Immature natural killer cell (primary cell): ENCODE measurements around the gene PLCH1. TPM values are rescaled to one million over a fixed set of nuclear protein-coding genes. Genes with fewer than 3 reads are reported as not detected.

Experiments
- DNase-seq, 3 donors: peaks; one replicate each; pipeline ENCODE4 v3.0.0; 2022; ENCODE audit warnings: mixed read lengths in 1 of 3
- H3K27ac Mint-ChIP-seq, 6 donors: one replicate each; pipeline ENCODE4 v1.8.0; 2020; ENCODE audit warnings: mixed read lengths in 6 of 6, mild to moderate bottlenecking in 5 of 6, inconsistent platforms in 4 of 6, moderate library complexity in 3 of 6
- H3K27me3 Mint-ChIP-seq, 3 donors: one replicate each; pipeline ENCODE4 v1.8.0; 2020 to 2021; ENCODE audit warnings: low read depth in 3 of 3, mild to moderate bottlenecking in 3 of 3, mixed read lengths in 3 of 3, moderate library complexity in 3 of 3, inconsistent platforms in 1 of 3
- H3K36me3 Mint-ChIP-seq, 3 donors: one replicate each; pipeline ENCODE4 v1.8.0; 2020; ENCODE audit warnings: mixed read lengths in 3 of 3, inconsistent platforms in 2 of 3, mild to moderate bottlenecking in 2 of 3
- H3K4me1 Mint-ChIP-seq, 2 donors: one replicate each; pipeline ENCODE4 v1.8.0; 2020; ENCODE audit warnings: inconsistent platforms in 2 of 2, mild to moderate bottlenecking in 2 of 2, mixed read lengths in 2 of 2, moderate library complexity in 1 of 2
- H3K4me3 Mint-ChIP-seq, 5 donors: one replicate each; pipeline ENCODE4 v1.8.0; 2020; ENCODE audit warnings: mild to moderate bottlenecking in 5 of 5, mixed read lengths in 5 of 5, inconsistent platforms in 3 of 5, moderate library complexity in 3 of 5
- H3K9me3 Mint-ChIP-seq, 6 donors: one replicate each; pipeline ENCODE4 v1.8.0; 2020; ENCODE audit warnings: mild to moderate bottlenecking in 6 of 6, mixed read lengths in 6 of 6, inconsistent platforms in 4 of 6, moderate library complexity in 3 of 6
- polyA plus RNA-seq, 3 donors: library from polyadenylated mRNA; unstranded; fragments of 300-500 nt; fragmentation: Illumina TruSeq; gene quantifications; one replicate each; pipeline ENCODE4 v1.2.3, GENCODE V29; 2021

The PLCH1 gene
- polyA plus RNA-seq, 3 donors from 2014 or later, result 0.11 TPM; not detected in 2

GRCh38 chr3:155757577-155757976 is 12.7 kb upstream of the PLCH1 start:
- Mint-ChIP-seq H3K4me1 (no peaks in the 10 kb centered on the region), H3K27me3 (peaks cover 0 to 2% (median 0%) of the 10 kb centered on the region in 3 donors), H3K4me3 (no peak overlapping the region), H3K9me3 (no peaks in the 10 kb centered on the region), H3K36me3 (peaks cover 5 to 10% (median 9%) of the 10 kb centered on the region in 3 donors), H3K27ac (no peak overlapping the region)
- DNase-seq, result no peak

- Mint-ChIP-seq H3K27me3 (peaks cover 0 to 2% (median 0%) of the 10 kb centered on the region in 3 donors), H3K9me3 (no peaks in the 10 kb centered on the region), H3K27ac (no peak overlapping the region), H3K4me3 (no peak overlapping the region), H3K4me1 (no peaks in the 10 kb centered on the region), H3K36me3 (no peaks in the 10 kb centered on the region)
- peak in 1 of 3 donors; percentile 4 for DNase-seq
Observed at GRCh38 chr3:155753038-155753639, 8.3 kb upstream of the PLCH1 start.

- H3K4me3 Mint-ChIP-seq, result no peak overlapping the region
- H3K27ac Mint-ChIP-seq, result no peak overlapping the region
- peaks cover 7 to 30% (median 10%) of the 10 kb centered on the region in 3 donors for H3K27me3 Mint-ChIP-seq
- no peaks in the 10 kb centered on the region for H3K36me3 Mint-ChIP-seq
- DNase-seq, result no peak
- H3K9me3 Mint-ChIP-seq, result no peaks in the 10 kb centered on the region
- peaks cover 15 to 25% of the 10 kb centered on the region in 2 donors for H3K4me1 Mint-ChIP-seq
Observed at GRCh38 chr3:155748611-155749365, 3.9 kb upstream of the PLCH1 start.

- peaks cover 18 to 28% of the 10 kb centered on the region in 2 donors for H3K4me1 Mint-ChIP-seq
Observed at GRCh38 chr3:155747946-155748290, 3.0 kb upstream of the PLCH1 start.

GRCh38 chr3:155747286-155747945 is 2.5 kb upstream of the PLCH1 start:
- no peaks in the 10 kb centered on the region for H3K9me3 Mint-ChIP-seq
- no peak overlapping the region for H3K27ac Mint-ChIP-seq
- no peaks in the 10 kb centered on the region for H3K36me3 Mint-ChIP-seq
- H3K4me3 Mint-ChIP-seq, result no peak overlapping the region
- peaks cover 18 to 28% of the 10 kb centered on the region in 2 donors for H3K4me1 Mint-ChIP-seq
- DNase-seq, result no peak
- peaks cover 7 to 40% (median 19%) of the 10 kb centered on the region in 3 donors for H3K27me3 Mint-ChIP-seq

More at GRCh38 chr3:155747946-155748290, 3.0 kb upstream of the PLCH1 start:
- DNase-seq, result no peak
- no peaks in the 10 kb centered on the region for H3K9me3 Mint-ChIP-seq
- H3K27me3 Mint-ChIP-seq, result peaks cover 7 to 35% (median 14%) of the 10 kb centered on the region in 3 donors
- H3K36me3 Mint-ChIP-seq, result no peaks in the 10 kb centered on the region
- no peak overlapping the region for H3K27ac Mint-ChIP-seq
- no peak overlapping the region for H3K4me3 Mint-ChIP-seq

GRCh38 chr3:155746703-155747102 is 1.8 kb upstream of the PLCH1 start:
- H3K36me3 Mint-ChIP-seq, result no peaks in the 10 kb centered on the region
- H3K4me1 Mint-ChIP-seq, result peaks cover 18 to 28% of the 10 kb centered on the region in 2 donors
- H3K27me3 Mint-ChIP-seq, result peaks cover 7 to 42% (median 19%) of the 10 kb centered on the region in 3 donors
- H3K9me3 Mint-ChIP-seq, result no peaks in the 10 kb centered on the region
- no peak for DNase-seq
- H3K27ac Mint-ChIP-seq, result no peak overlapping the region
- no peak overlapping the region for H3K4me3 Mint-ChIP-seq

- Mint-ChIP-seq H3K4me1 (peaks cover 18 to 28% of the 10 kb centered on the region in 2 donors), H3K36me3 (no peaks in the 10 kb centered on the region), H3K27ac (peak overlapping the region in 1 of 6 donors; percentile 23), H3K4me3 (peak overlapping the region; percentile 53 to 90 (median 85)), H3K27me3 (peaks cover 11 to 42% (median 19%) of the 10 kb centered on the region in 3 donors), H3K9me3 (no peaks in the 10 kb centered on the region)
- DNase-seq, result no peak
Observed at GRCh38 chr3:155745795-155746550, 1.1 kb upstream of the PLCH1 start.

- peaks cover 18 to 28% of the 10 kb centered on the region in 2 donors for H3K4me1 Mint-ChIP-seq
- peak overlapping the region in 1 of 6 donors; percentile 30 for H3K27ac Mint-ChIP-seq
- H3K36me3 Mint-ChIP-seq, result no peaks in the 10 kb centered on the region
- DNase-seq, result peak in 1 of 3 donors; percentile 7
- peak overlapping the region; percentile 76 to 90 (median 85) for H3K4me3 Mint-ChIP-seq
- H3K27me3 Mint-ChIP-seq, result peaks cover 13 to 48% (median 20%) of the 10 kb centered on the region in 3 donors
- no peaks in the 10 kb centered on the region for H3K9me3 Mint-ChIP-seq
Observed at GRCh38 chr3:155744010-155744625, 753 bp downstream of the PLCH1 start.

- Mint-ChIP-seq H3K4me1 (peaks cover 18 to 28% of the 10 kb centered on the region in 2 donors), H3K36me3 (no peaks in the 10 kb centered on the region)
Observed at GRCh38 chr3:155743606-155744005, 1.3 kb downstream of the PLCH1 start.

GRCh38 chr3:155742349-155742965 is 2.4 kb downstream of the PLCH1 start:
- DNase-seq, result no peak
- Mint-ChIP-seq H3K4me3 (peak overlapping the region in 3 of 5 donors; percentile 54 to 89 (median 63)), H3K9me3 (no peaks in the 10 kb centered on the region), H3K27ac (no peak overlapping the region), H3K36me3 (no peaks in the 10 kb centered on the region), H3K4me1 (peaks cover 18 to 28% of the 10 kb centered on the region in 2 donors), H3K27me3 (peaks cover 13 to 43% (median 19%) of the 10 kb centered on the region in 3 donors)

More at GRCh38 chr3:155743606-155744005, 1.3 kb downstream of the PLCH1 start:
- Mint-ChIP-seq H3K27ac (no peak overlapping the region), H3K4me3 (peak overlapping the region; percentile 73 to 90 (median 85)), H3K27me3 (peaks cover 13 to 48% (median 19%) of the 10 kb centered on the region in 3 donors), H3K9me3 (no peaks in the 10 kb centered on the region)
- no peak for DNase-seq

GRCh38 chr3:155741603-155742002 is 3.3 kb downstream of the PLCH1 start:
- Mint-ChIP-seq H3K36me3 (no peaks in the 10 kb centered on the region), H3K27me3 (peaks cover 11 to 37% (median 17%) of the 10 kb centered on the region in 3 donors), H3K9me3 (no peaks in the 10 kb centered on the region), H3K27ac (no peak overlapping the region), H3K4me1 (peaks cover 18 to 28% of the 10 kb centered on the region in 2 donors), H3K4me3 (no peak overlapping the region)
- DNase-seq, result no peak

- peaks cover 18 to 26% of the 10 kb centered on the region in 2 donors for H3K4me1 Mint-ChIP-seq
- no peak overlapping the region for H3K27ac Mint-ChIP-seq
- no peak for DNase-seq
- no peak overlapping the region for H3K4me3 Mint-ChIP-seq
- no peaks in the 10 kb centered on the region for H3K9me3 Mint-ChIP-seq
- no peaks in the 10 kb centered on the region for H3K36me3 Mint-ChIP-seq
- peaks cover 9 to 35% (median 14%) of the 10 kb centered on the region in 3 donors for H3K27me3 Mint-ChIP-seq
Observed at GRCh38 chr3:155741101-155741500, 3.8 kb downstream of the PLCH1 start.
